GM10248 (cell line): Measurements from ENCODE around the gene LAMA3.
A peak's percentile ranks its signal among the peaks of the same experiment; 100 is the strongest.

Experiments
- CTCF ChIA-PET: fragments of 300-600 bp; sonication (Branson Sonifier 250); formaldehyde crosslinking; extraction: SDS; loops from one replicate; lab custom pipeline; 2021; ENCODE audit warnings: antibody characterized with exemption; lab: Yijun Ruan, JAX
- POLR2A ChIA-PET: fragments of 350-650 bp; sonication (Branson Sonifier 250); formaldehyde crosslinking; extraction: SDS; loops from one replicate; lab custom pipeline; 2020; ENCODE audit warnings: antibody characterized with exemption; lab: Yijun Ruan, JAX
- DNase-seq: peaks from one replicate; pipeline ENCODE4 v3.0.0; 2012; ENCODE audit errors: extremely low spot score
- CTCF ChIP-seq: IDR thresholded peaks from 2 replicates; pipeline ENCODE4 v1.5.1; 2012; ENCODE audit warnings: mild to moderate bottlenecking, low read depth; ENCODE audit errors: extremely low read depth, missing control alignments, control extremely low read depth

The LAMA3 gene

GRCh38 chr18:23970161-23971096 lies 281.2 kb downstream of the LAMA3 start:
- CTCF ChIA-PET, result interaction anchor here (1.4 to 2.4 kb wide), 3 partner anchors 8 to 149 kb away, joined by 3 to 7 read pairs (median 5); no protein-coding TSS in a partner anchor
- no peak for DNase-seq
- POLR2A ChIA-PET, result no interaction called here
- no peak for TF ChIP-seq CTCF

- TF ChIP-seq CTCF, result no peak
- POLR2A ChIA-PET, result no interaction called here
- no peak for DNase-seq
- CTCF ChIA-PET, result interaction anchor here (1.3 to 2.4 kb wide), 3 partner anchors 8 to 149 kb away, joined by 3 to 7 read pairs (median 5); no protein-coding TSS in a partner anchor
These were observed 281.8 kb downstream of the LAMA3 start for GRCh38 chr18:23971097-23971440.

GRCh38 chr18:23971666-23972230 lies 282.5 kb downstream of the LAMA3 start:
- DNase-seq, result no peak
- ChIA-PET CTCF (interaction anchor here (0.8 to 2.4 kb wide), 6 partner anchors 9 to 148 kb away, joined by 3 to 7 read pairs (median 4); no protein-coding TSS in a partner anchor), POLR2A (no interaction called here)
- TF ChIP-seq CTCF, result no peak

- POLR2A ChIA-PET, result no interaction called here
These were observed 283.2 kb downstream of the LAMA3 start for GRCh38 chr18:23972453-23972852.

GRCh38 chr18:23977103-23977502 lies 287.9 kb downstream of the LAMA3 start:
- DNase-seq, result no peak
- CTCF ChIA-PET, result interaction anchor here (1.0 to 1.8 kb wide), 4 partner anchors 9 to 23 kb away, joined by 3 to 5 read pairs (median 4); no protein-coding TSS in a partner anchor
- no peak for TF ChIP-seq CTCF
- POLR2A ChIA-PET, result no interaction called here

More at GRCh38 chr18:23972453-23972852, 283.2 kb downstream of the LAMA3 start:
- CTCF ChIA-PET, result interaction anchor here (0.8 to 2.4 kb wide), 4 partner anchors 9 to 147 kb away, joined by 3 to 5 read pairs (median 3); no protein-coding TSS in a partner anchor
- DNase-seq, result peak; percentile 39
- no peak for TF ChIP-seq CTCF

GRCh38 chr18:23977719-23978483 lies 288.6 kb downstream of the LAMA3 start:
- ChIA-PET CTCF (interaction anchor here (1.0 to 2.1 kb wide), 6 partner anchors 9 to 22 kb away, joined by 3 to 6 read pairs (median 4); no protein-coding TSS in a partner anchor), POLR2A (no interaction called here)
- no peak for DNase-seq
- no peak for TF ChIP-seq CTCF
